Panc1 (cell line): ENCODE data around the gene TM4SF4. TPM values are rescaled to one million over a fixed set of nuclear protein-coding genes. Genes with fewer than 3 reads are reported as not detected.

Experiments
- ATAC-seq: fragments of 200-7000 bp; cut with Tn5 transposase; 2 replicates; pipeline ENCODE4 v1.9.1; 2020; ENCODE audit warnings: mild to moderate bottlenecking, moderate library complexity
- BruUV-seq: library from RNA; stranded (reverse); fragments of 400-500 nt; replicated peaks from 2 replicates; lab custom pipeline; 2021; lab: Mats Ljungman, UMichigan
- CTCF ChIA-PET: fragments of 300-600 bp; sonication (Branson Sonifier 250); formaldehyde crosslinking; loops from one replicate; lab custom pipeline; 2022; ENCODE audit warnings: antibody characterized with exemption; lab: Charles Lee
- POLR2A ChIA-PET: fragments of 300-600 bp; sonication (Branson Sonifier 250); formaldehyde crosslinking; loops from one replicate; lab custom pipeline; 2022; ENCODE audit warnings: antibody characterized with exemption; lab: Charles Lee
- DNase-seq: peaks from one replicate; pipeline ENCODE4 v3.0.0-alpha.2; 2010; ENCODE audit warnings: low read depth, low spot score
- H3K27ac ChIP-seq: 2 replicates; pipeline ENCODE4 v1.5.1; 2011; ENCODE audit warnings: mild to moderate bottlenecking, low read length, inconsistent platforms
- H3K27me3 ChIP-seq: fragments of 200-500 bp; sonication (Bioruptor generic); 2 replicates; pipeline ENCODE4 v1.6.0; 2014; ENCODE audit warnings: low read length, inconsistent platforms; ENCODE audit not compliant: control insufficient read depth, insufficient read depth
- H3K36me3 ChIP-seq: fragments of 200-500 bp; sonication (Bioruptor generic); 2 replicates; pipeline ENCODE4 v1.5.1; 2014; ENCODE audit warnings: inconsistent platforms, mild to moderate bottlenecking, low read length, moderate library complexity; ENCODE audit not compliant: control insufficient read depth, insufficient read depth
- H3K4me1 ChIP-seq: 2 replicates; pipeline ENCODE4 v1.5.1; 2011; ENCODE audit warnings: inconsistent platforms, mild to moderate bottlenecking, low read length, moderate library complexity; ENCODE audit not compliant: control insufficient read depth, insufficient read depth
- H3K4me3 ChIP-seq, 2 experiments: 2 replicates each; pipeline ENCODE4 v1.5.1; 2011 to 2012; ENCODE audit warnings: low read depth in 2 of 2, low read length in 2 of 2, mild to moderate bottlenecking in 2 of 2, inconsistent platforms in 1 of 2, moderate library complexity in 1 of 2
- H3K9me3 ChIP-seq: fragments of 200-500 bp; sonication (Bioruptor generic); 2 replicates; pipeline ENCODE4 v1.5.1; 2014; ENCODE audit warnings: low read depth, mild to moderate bottlenecking, inconsistent platforms, low read length, moderate library complexity; ENCODE audit not compliant: control insufficient read depth, insufficient read depth
- POLR2AphosphoS5 ChIP-seq: IDR thresholded peaks from 2 replicates; pipeline ENCODE4 v1.6.1; 2012; ENCODE audit warnings: mild to moderate bottlenecking, low read depth, low read length, moderate library complexity
- REST ChIP-seq, 2 experiments: IDR thresholded peaks; 2 replicates each; pipeline ENCODE4 v1.6.1; 2011 to 2012; ENCODE audit warnings: low read depth in 2 of 2, control low read depth in 1 of 2, low read length in 1 of 2, mild to moderate bottlenecking in 1 of 2, moderate library complexity in 1 of 2; ENCODE audit not compliant: insufficient read depth in 1 of 2
- SIN3A ChIP-seq: IDR thresholded peaks from 2 replicates; pipeline ENCODE4 v1.6.1; 2012; ENCODE audit warnings: low read depth, mild to moderate bottlenecking, low read length, moderate library complexity, borderline replicate concordance; ENCODE audit not compliant: insufficient read depth
- TCF7L2 ChIP-seq: IDR thresholded peaks from 2 replicates; pipeline ENCODE4 v1.6.1; 2011; ENCODE audit warnings: mild to moderate bottlenecking, low read depth, low read length, inconsistent platforms
- in situ Hi-C: cut with HindIII; loops from 2 replicates; pipeline ENCODE4 v1.10.0; 2016; ENCODE audit warnings: low sequenced_read_pairs, low pct_unique_long_range_greater_than_20kb
- intact Hi-C: fragments of 100-400 bp; cut with micrococcal nuclease; formaldehyde crosslinking; loops from one replicate; pipeline ENCODE4 v1.10.0; 2022; ENCODE audit not compliant: unreplicated experiment
- total RNA-seq: library from RNA; stranded (reverse); gene quantifications from one replicate; pipeline ENCODE4 v1.2.1, GENCODE V29; 2021; ENCODE audit not compliant: unreplicated experiment
- TF ChIP-seq, protein P1 (sequence below): fragments of 450-650 bp; IDR thresholded peaks from 2 replicates; pipeline ENCODE4 v1.5.1; 2017; ENCODE audit warnings: mild to moderate bottlenecking

The TM4SF4 gene
- total RNA-seq, 1 experiment from 2014 or later = 0.46 TPM

DNA sequence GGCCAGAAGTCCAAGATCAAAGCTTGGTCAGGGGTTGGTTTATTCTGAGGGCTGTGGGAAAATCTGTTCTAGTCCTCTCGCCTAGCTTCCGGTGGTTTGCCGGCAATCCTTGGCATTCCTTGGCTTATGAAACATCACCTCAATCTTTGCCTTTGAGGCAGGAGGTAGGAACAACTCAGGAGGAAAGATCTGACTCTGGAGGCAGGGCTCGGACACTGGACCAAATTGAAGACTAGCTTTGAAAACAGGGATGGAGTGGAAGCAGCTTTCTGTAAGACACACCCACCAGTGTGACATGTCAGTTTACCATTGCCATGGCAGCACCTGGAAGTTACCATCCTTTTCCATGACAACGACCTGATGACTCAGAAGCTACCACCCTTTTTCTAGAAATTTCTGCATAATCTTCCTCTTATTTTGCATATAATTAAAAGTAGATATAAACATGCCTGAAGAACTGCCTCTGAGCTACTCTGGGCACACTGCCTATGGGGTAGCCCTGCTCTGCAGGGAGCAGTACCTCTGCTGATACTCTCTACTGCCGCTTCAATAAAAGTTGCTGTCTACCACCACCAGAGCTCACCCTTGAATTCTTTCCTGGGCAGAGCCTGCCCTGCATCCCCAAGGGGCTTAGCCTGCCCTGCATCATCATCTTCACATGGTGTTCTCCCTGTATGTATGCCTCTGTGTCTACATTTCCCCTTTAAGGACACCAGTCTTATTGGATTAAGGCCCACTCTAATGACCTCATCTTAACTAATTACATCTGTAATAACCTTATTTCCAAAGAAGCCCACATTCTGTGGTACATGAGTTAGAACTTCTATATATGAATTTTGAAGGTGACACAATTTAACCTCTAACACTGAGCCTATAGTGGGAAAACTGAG lies 38.3 kb upstream of the TM4SF4 start:
- DNase-seq (no peak), ATAC-seq (no peak)
- Histone ChIP-seq H3K27me3 (no peaks in the 10 kb centered on the region), H3K9me3 (no peaks in the 10 kb centered on the region), H3K4me3 (no peak overlapping the region), H3K4me1 (no peaks in the 10 kb centered on the region), H3K27ac (no peak overlapping the region), H3K36me3 (no peaks in the 10 kb centered on the region)
- CTCF ChIA-PET = interaction anchor here (0.5 kb wide), 1 partner anchor 481 kb away, joined by 3 read pairs; no protein-coding TSS in a partner anchor
- BruUV-seq = no TSS peak
- TF ChIP-seq, protein P1, sequence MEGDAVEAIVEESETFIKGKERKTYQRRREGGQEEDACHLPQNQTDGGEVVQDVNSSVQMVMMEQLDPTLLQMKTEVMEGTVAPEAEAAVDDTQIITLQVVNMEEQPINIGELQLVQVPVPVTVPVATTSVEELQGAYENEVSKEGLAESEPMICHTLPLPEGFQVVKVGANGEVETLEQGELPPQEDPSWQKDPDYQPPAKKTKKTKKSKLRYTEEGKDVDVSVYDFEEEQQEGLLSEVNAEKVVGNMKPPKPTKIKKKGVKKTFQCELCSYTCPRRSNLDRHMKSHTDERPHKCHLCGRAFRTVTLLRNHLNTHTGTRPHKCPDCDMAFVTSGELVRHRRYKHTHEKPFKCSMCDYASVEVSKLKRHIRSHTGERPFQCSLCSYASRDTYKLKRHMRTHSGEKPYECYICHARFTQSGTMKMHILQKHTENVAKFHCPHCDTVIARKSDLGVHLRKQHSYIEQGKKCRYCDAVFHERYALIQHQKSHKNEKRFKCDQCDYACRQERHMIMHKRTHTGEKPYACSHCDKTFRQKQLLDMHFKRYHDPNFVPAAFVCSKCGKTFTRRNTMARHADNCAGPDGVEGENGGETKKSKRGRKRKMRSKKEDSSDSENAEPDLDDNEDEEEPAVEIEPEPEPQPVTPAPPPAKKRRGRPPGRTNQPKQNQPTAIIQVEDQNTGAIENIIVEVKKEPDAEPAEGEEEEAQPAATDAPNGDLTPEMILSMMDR = no peak
- TF ChIP-seq SIN3A = no peak
- in situ Hi-C loops (no loop called here), intact Hi-C loops (no loop called here)
- POLR2A ChIA-PET = no interaction called here

GRCh38 chr3:149437286-149437685 lies 37.2 kb upstream of the TM4SF4 start:
- no peak for DNase-seq
- no peak for ATAC-seq
- no peaks in the 10 kb centered on the region for H3K27me3 ChIP-seq
- no peaks in the 10 kb centered on the region for H3K4me1 ChIP-seq
- TF ChIP-seq SIN3A = no peak
- TF ChIP-seq TCF7L2 = no peak
- TF ChIP-seq, protein P1 = no peak
- no peak for TF ChIP-seq POLR2AphosphoS5
- in situ Hi-C loops = no loop called here
- intact Hi-C loops = no loop called here
- H3K27ac ChIP-seq = no peak overlapping the region
- no peak overlapping the region for H3K4me3 ChIP-seq
- no TSS peak for BruUV-seq
- ChIA-PET CTCF (no interaction called here), POLR2A (no interaction called here)
- no peaks in the 10 kb centered on the region for H3K36me3 ChIP-seq
- H3K9me3 ChIP-seq = no peaks in the 10 kb centered on the region

- BruUV-seq = no TSS peak
- in situ Hi-C loops = no loop called here
- H3K36me3 ChIP-seq = no peaks in the 10 kb centered on the region
- H3K27ac ChIP-seq = no peak overlapping the region
- no peak overlapping the region for H3K4me3 ChIP-seq
- no peak for DNase-seq
- H3K4me1 ChIP-seq = peaks cover under 1% of the 10 kb centered on the region; the same call in 1 of the 2 replicates
- TF ChIP-seq, protein P1 = no peak
- TF ChIP-seq TCF7L2 = no peak
- no peak for TF ChIP-seq POLR2AphosphoS5
- TF ChIP-seq REST (IDR thresholded peaks at IDR 0.05; ENCODE audit: insufficient read depth in 1 of 2, low read depth in 2 of 2, low read length in 1 of 2) = no peak
- TF ChIP-seq SIN3A = no peak
- intact Hi-C loops = no loop called here
- H3K9me3 ChIP-seq = no peaks in the 10 kb centered on the region
- H3K27me3 ChIP-seq = no peaks in the 10 kb centered on the region
- ATAC-seq = 0 out of 2 replicates have a peak, but pooled peaks have one; percentile 38
- ChIA-PET CTCF (no interaction called here), POLR2A (no interaction called here)
These were observed 36.8 kb upstream of the TM4SF4 start for GRCh38 chr3:149437710-149438109.
